Mononuclear cell (primary cell): ENCODE data around the gene RAPGEF4. TPM values are rescaled to one million over a fixed set of nuclear protein-coding genes. Genes with fewer than 3 reads are reported as not detected.

ENCODE experiments used
- H3K27me3 ChIP-seq: 2 replicates; pipeline ENCODE4 v1.6.0; 2011; ENCODE audit warnings: low read length, control low read depth; ENCODE audit not compliant: insufficient read depth
- H3K4me1 ChIP-seq: 2 replicates; pipeline ENCODE4 v1.5.1; 2011; ENCODE audit warnings: mild to moderate bottlenecking, low read length, control low read depth; ENCODE audit not compliant: insufficient read depth
- H3K4me3 ChIP-seq: 2 replicates; pipeline ENCODE4 v1.5.1; 2011; ENCODE audit warnings: mild to moderate bottlenecking, low read length, moderate library complexity
- H3K9me3 ChIP-seq: 2 replicates; pipeline ENCODE4 v1.5.1; 2011; ENCODE audit warnings: low read depth, mild to moderate bottlenecking, control low read depth, low read length
- total RNA-seq: library from RNA; depleted of rRNA; stranded (reverse); fragments of >200 nt; gene quantifications from one replicate; pipeline ENCODE4 v1.2.3, GENCODE V29; 2012

The RAPGEF4 gene
- total RNA-seq, 1 donor, result 2.4 TPM

DNA sequence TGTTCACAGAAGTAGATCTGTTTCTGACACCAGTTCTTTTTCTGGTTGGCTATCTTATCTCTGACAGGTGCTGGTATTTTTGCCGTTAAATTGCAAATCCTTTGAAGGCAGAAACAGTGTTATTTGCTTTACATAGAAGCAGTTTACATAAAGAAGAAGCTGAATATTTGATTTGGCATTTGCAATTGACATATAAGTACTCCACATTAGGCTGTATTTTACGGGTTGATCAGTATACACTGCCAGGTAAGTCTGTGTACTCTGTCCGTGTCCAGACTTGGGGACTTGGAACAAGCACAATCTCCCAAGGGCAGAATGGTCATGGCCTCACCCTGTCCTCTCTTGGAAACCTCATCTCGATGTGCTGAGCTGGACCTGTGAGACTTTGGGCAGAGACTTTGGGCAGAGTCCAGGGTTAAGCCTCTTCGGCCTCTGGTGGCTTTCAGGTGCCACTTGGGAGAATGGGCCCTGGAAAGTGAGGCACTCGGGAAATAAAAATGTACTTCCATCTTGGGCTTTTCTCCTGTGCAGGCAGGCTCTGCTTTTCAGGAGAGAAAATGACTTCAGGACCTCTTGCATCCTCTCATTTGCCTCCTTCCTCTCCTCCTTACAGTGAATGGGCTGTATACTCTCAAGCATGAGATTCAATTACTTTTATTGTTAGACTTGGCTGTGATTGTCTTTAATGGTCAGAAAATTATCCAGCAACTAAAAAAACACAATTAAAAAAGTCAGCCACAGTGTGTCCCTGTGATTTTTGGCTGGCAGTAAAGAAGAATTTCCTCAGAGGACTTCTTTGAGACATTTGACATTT is 108.5 kb downstream of the RAPGEF4 start:
- Histone ChIP-seq H3K4me3 (no peak overlapping the region), H3K4me1 (no peaks in the 10 kb centered on the region), H3K27me3 (no peaks in the 10 kb centered on the region), H3K9me3 (no peaks in the 10 kb centered on the region)

DNA sequence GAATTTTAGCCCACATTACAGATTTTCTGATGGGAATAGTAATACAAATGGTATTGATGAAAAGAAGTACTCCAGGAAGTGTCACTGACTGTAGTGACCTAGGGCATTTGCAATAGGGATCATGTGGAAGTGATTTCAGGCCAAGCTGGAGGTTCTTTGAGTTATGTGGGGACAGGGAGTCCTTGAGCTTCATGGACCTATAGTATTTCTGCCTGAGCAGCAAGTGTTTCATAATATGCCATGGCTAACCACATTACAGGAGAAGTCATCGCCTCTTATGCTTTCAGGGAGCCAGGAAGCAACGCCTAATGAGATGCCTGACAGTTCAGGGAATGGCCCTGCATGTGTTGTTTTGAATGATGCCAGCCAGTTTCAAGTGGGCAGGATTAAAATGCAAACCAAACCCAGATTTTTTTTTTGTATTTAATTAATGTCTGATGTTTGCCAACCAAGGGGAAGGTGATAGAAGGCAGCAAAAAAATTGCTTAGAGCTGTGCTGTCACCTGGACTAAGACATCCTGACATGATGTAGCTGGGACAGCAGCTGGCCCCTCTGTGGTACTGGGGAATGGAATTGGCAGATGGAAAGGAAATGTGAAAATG is 109.5 kb downstream of the RAPGEF4 start:
- no peaks in the 10 kb centered on the region for H3K27me3 ChIP-seq

DNA sequence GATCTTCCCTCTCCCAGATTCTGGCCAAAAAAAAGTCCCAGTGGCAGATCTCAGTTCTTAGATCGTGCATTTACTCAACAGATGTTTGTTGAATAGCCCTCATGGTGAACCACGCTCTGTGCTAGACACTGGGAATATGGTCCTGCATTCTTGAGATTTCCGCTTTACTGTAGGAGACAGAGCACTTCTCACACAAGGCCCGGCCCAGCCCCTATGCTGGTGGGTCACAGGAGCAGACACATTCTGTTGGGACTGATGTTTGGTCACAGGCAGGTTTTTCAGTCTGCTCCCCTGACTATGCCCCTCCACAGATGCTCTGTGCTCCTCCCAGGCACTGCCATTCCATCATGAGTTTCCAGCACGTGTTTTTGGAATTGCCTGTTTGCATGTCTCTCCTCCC is 110.9 kb downstream of the RAPGEF4 start:
- no peaks in the 10 kb centered on the region for H3K9me3 ChIP-seq
- H3K27me3 ChIP-seq, result no peaks in the 10 kb centered on the region
- H3K4me1 ChIP-seq, result no peaks in the 10 kb centered on the region
- no peak overlapping the region for H3K4me3 ChIP-seq

More for the DNA sequence above, 109.5 kb downstream of the RAPGEF4 start:
- Histone ChIP-seq H3K9me3 (no peaks in the 10 kb centered on the region), H3K4me1 (no peaks in the 10 kb centered on the region), H3K4me3 (no peak overlapping the region)

DNA sequence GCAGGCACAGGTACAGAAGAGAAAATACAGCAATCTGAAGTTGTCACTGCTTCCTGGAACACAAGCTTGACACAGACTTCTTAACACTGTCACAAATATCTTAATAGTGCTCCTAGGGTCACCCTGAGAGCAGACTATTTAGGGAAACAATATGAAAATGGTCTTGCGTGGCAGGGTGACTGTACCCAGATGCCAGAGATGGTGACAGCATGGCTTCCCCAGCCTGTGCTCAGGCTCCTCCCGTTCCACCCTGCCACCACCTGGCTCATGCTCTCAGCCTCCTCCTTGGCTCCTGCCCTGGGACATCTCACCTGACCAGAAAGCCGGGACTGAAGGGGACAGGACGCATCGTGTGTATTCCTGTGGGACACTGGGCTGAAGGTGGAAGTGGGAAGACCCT is 111.5 kb downstream of the RAPGEF4 start:
- no peaks in the 10 kb centered on the region for H3K9me3 ChIP-seq
- no peak overlapping the region for H3K4me3 ChIP-seq
- H3K4me1 ChIP-seq, result no peaks in the 10 kb centered on the region
- no peaks in the 10 kb centered on the region for H3K27me3 ChIP-seq

DNA sequence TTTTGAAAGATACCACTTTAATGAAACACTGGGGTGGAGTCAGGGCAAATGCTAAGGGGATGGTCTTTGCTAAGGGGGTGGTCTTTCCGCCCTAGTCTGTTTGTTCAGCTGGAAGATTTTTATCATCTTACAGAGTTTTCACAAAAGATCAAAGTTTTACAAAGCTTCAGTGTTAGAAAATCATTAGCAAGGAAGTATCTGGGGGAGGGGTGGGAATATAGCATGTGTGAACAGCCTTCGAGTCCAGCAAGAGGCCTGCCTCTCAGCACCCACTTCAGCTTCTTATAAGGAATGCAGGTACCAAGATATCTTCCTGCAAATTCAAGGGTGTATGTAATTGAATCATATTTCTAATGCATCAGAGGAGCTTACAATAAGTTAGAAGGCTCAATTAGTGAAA is 112.9 kb downstream of the RAPGEF4 start:
- Histone ChIP-seq H3K4me3 (no peak overlapping the region), H3K9me3 (no peaks in the 10 kb centered on the region), H3K27me3 (no peaks in the 10 kb centered on the region), H3K4me1 (no peaks in the 10 kb centered on the region)

DNA sequence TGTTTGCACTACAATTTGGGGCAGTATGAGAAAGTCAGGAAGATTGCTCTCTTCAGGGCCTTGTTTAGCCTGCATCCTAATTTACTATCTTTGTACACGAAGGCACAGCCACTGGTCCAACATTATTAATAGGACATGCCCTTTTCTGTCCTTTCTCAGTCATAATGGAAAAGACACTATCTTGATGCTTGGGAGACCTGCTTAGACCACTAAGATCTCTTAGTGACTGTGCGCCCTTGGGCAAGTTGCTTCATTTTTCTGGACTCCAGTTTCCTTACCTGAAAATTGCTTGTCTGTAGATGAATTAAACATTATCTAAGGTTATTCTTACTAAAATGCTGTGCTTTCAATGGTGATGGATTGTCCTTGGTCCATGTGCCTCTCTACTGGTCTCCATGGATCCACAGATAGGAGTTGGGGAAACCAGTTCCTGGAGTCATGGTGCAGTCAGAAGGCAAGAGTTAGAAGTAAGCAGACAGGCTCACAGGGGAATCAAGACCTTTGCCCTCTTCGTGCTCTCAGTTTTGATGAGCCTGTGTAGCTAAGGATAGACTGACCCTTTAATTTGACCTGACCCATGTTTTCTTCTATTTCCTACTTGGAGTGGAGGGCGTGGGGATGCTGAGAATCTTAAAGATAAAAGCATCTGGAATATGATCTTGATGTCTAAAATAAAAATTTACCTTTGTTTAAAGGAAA is 114.0 kb downstream of the RAPGEF4 start:
- H3K27me3 ChIP-seq, result peaks cover 3% of the 10 kb centered on the region
- H3K4me1 ChIP-seq, result no peaks in the 10 kb centered on the region
- no peak overlapping the region for H3K4me3 ChIP-seq
- no peaks in the 10 kb centered on the region for H3K9me3 ChIP-seq

DNA sequence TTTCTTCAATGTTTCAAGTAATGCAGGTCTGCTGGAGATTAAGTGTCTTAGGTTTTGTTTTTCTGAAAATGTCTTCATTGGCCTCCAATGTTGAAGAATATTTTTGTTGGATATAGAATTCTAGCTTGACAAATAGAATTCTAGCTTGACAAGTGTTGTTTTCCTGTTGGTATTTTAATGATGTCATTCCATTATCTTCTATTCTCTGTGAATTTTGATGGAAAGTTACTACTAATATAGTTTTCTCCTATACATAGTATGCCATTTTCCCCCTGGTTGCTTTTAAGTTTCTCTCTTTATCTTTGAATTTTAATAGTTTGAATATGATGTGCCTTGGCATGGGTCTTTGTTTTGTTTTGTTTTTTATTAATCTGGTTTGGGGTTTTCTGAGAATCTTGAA is 119.9 kb downstream of the RAPGEF4 start:
- H3K27me3 ChIP-seq, result peaks cover 9% of the 10 kb centered on the region
- no peak overlapping the region for H3K4me3 ChIP-seq
- H3K9me3 ChIP-seq, result no peaks in the 10 kb centered on the region
- no peaks in the 10 kb centered on the region for H3K4me1 ChIP-seq

DNA sequence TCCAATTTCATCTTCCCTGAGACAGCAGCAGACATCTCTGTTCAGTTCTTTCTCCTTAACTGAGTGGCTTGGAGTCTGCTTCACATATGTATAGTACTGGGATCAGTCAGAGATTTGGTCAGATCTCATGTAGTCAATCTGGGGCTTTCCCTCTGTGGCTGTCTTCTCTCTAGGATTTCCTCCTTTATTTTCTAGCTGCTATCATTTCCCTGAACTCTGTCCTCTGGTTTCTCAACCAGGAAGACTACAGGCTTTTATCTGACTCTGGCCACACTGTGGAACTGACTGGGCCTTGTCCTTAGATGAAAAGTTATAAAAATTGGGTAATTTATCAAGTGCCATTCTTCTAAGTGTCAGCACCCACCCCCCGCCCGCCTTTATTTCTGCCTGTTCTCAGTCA is 121.0 kb downstream of the RAPGEF4 start:
- Histone ChIP-seq H3K4me3 (no peak overlapping the region), H3K4me1 (no peaks in the 10 kb centered on the region), H3K27me3 (peaks cover 9% of the 10 kb centered on the region), H3K9me3 (no peaks in the 10 kb centered on the region)

DNA sequence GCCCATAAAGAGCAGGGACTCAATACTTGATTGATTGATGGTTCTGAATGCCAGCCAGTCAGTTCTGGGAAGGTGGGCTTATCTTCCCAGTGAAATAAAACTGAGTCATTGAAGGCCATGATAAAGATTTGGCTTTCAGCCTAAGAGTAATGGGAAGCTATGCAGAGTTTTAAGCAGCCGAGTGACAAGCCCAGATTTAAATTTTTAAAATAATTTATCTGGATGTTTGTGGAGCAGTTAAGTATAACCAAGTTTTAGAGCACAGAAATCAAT is 122.8 kb downstream of the RAPGEF4 start:
- no peaks in the 10 kb centered on the region for H3K4me1 ChIP-seq

DNA sequence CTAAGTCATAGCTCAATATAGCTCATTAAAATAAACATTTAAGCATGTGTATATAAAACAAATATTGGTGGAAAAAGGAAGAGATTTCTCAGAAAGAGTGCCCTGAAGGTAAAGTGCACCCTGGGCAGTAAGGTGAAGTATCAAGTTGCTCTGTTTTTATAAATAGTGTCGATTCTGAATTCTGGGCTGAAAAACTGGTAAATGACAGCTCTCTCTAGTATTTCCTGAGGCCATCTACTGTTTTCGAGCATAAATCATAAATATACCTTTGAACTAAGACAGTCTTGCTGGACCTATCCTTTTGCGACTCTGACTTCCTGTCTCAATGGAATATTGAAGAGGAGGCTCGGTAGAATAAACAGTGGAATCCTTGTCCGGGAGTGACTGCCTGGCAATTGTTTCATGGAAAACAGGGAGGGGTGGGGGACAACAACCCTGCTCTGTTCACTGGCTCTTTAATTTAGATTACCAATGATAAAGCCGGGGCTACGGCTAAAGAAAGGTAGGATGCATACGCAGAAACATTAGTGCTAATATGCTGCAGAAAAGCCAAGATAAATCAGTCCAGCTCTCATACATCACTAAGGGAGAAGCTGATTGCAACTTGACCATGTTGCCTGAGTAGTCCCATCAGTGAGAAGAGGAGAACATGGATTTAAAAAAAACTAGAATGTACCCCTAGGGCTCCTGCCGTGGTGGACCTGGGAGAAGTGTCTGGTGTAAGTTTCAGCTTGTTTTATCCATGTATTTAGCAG is 124.1 kb downstream of the RAPGEF4 start:
- H3K27me3 ChIP-seq, result peaks cover 12% of the 10 kb centered on the region

More for the DNA sequence above, 122.8 kb downstream of the RAPGEF4 start:
- H3K9me3 ChIP-seq, result no peaks in the 10 kb centered on the region
- no peak overlapping the region for H3K4me3 ChIP-seq
- peaks cover 16% of the 10 kb centered on the region for H3K27me3 ChIP-seq

DNA sequence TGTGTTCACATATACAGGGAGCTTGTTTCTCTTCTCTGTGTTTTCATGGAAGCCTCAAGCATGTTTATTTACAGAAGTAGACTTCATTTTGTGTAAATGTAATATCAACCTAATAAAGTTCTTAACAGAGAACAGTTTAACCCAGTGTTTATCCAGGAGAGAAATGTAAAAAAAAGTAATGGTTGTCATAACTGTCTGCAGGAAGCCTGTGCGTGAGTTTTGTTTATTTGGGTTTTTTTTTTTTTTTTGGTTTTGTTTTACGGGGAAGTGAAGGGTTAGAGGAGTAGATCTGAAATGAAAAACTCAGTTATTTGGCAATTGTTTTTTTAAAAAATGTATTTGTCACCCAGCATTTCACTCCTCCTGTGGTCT is 124.7 kb downstream of the RAPGEF4 start:
- Histone ChIP-seq H3K27me3 (peaks cover 12% of the 10 kb centered on the region), H3K9me3 (no peaks in the 10 kb centered on the region), H3K4me3 (no peak overlapping the region), H3K4me1 (no peaks in the 10 kb centered on the region)

More for the DNA sequence above, 124.1 kb downstream of the RAPGEF4 start:
- Histone ChIP-seq H3K4me1 (no peaks in the 10 kb centered on the region), H3K9me3 (no peaks in the 10 kb centered on the region), H3K4me3 (no peak overlapping the region)

DNA sequence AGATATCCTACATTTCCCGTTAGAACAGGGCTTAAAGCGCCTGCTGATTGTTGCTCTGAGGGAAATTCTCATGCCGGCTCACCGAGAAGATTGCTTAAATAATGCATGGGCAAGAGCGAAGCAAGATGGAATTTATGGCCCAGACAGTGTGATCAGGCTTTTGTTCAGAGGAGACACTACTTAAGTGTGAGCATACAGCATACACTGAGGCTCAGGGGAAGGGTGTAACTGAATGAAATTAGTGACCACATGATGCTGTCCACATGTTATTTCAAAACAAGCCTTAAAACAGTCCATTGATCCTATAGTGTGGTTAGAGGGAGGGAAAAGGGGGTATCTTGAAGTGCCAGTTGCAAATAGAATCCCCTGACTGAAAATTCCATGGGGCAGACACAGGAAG is 125.5 kb downstream of the RAPGEF4 start:
- H3K4me3 ChIP-seq, result no peak overlapping the region
- no peaks in the 10 kb centered on the region for H3K9me3 ChIP-seq
- H3K4me1 ChIP-seq, result no peaks in the 10 kb centered on the region
- H3K27me3 ChIP-seq, result peaks cover 12% of the 10 kb centered on the region

DNA sequence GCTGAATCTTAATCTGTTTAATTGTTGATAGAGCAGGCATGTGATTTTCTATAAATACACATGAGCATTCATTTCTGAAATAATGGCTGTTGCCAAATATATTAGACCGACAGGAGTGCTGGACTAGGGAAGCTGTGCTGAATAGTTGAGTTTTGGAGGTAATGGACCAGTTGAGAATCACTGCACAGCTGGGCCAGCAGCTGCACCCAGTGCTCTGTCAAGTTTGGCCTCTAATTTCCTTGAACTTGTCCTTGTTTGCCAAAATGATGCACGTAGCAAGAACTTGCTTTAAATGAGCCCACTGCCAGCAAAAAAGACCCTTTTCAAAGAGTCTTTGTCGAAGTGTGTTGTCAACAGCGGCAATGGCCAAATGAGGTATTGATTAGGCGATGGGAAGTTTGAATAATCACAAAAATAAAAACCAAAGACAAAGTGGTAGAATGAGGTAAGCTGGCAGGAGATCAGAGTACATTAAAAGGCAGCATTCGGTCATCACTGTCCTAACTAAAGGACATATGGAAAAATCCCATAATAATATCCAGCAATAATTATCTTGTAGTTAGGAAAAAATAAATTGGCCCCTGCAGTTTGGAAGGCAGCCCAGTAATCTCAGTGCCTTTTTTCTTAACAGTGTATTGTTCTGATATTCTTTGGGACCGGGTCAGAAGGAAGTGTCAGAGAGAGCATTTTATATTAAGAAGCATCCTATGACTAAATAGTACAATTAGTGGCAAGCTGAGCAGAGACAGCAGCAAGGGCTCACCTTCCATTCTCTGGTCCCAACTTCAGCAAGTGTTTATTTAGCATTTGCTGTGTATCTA is 126.2 kb downstream of the RAPGEF4 start:
- H3K4me1 ChIP-seq, result no peaks in the 10 kb centered on the region
- H3K9me3 ChIP-seq, result no peaks in the 10 kb centered on the region
- no peak overlapping the region for H3K4me3 ChIP-seq
- peaks cover 12% of the 10 kb centered on the region for H3K27me3 ChIP-seq

DNA sequence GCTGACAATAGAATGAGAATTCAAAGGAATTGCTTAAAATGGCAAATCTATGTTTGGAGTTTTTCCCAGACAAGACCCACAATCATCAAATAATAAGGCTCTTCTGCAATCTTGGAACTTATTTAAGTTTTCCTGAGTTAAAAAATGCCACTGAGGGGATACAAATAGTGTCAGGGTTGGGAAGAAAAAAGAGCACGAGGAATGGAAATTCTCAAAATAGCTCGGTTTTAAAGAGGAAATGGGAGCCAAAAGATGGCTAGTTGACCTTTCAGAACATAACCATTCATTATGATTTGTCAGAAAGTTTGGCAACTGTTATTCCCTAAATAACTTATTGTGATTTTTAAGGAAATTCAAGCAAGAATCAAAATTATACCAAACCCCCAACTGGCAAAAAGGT is 127.7 kb downstream of the RAPGEF4 start:
- H3K4me3 ChIP-seq, result no peak overlapping the region
- no peaks in the 10 kb centered on the region for H3K4me1 ChIP-seq
- peaks cover 12% of the 10 kb centered on the region for H3K27me3 ChIP-seq
- H3K9me3 ChIP-seq, result no peaks in the 10 kb centered on the region
